AG09309 (cell line): ENCODE data around the gene MAPK1.
"Not testable (repeated sequence)": the region's sequence is repeated elsewhere in the genome, so short reads cannot be mapped to it uniquely, and the experiment has no call there.

Experiments
- DNase-seq: peaks from one replicate; pipeline ENCODE4 v3.0.0-alpha.2; 2010; ENCODE audit warnings: low read depth
- H3K4me3 ChIP-seq: 2 replicates; pipeline ENCODE4 v1.5.1; 2011; ENCODE audit warnings: mild to moderate bottlenecking, low read depth, low read length, moderate library complexity; ENCODE audit not compliant: control insufficient read depth
- CTCF ChIP-seq: IDR thresholded peaks from 2 replicates; pipeline ENCODE4 v1.5.1; 2011; ENCODE audit warnings: mild to moderate bottlenecking, low read depth, low read length, inconsistent platforms; ENCODE audit not compliant: insufficient read depth, control insufficient read depth; ENCODE audit errors: missing control alignments

Gene MAPK1

GRCh38 chr22:21850660-21851059 is 16.8 kb downstream of the MAPK1 start:
- DNase-seq, result no peak
- TF ChIP-seq CTCF, result no peak
- no peak overlapping the region for H3K4me3 ChIP-seq

GRCh38 chr22:21849489-21849888 is 18.0 kb downstream of the MAPK1 start:
- DNase-seq, result no peak
- TF ChIP-seq CTCF, result no peak

DNA sequence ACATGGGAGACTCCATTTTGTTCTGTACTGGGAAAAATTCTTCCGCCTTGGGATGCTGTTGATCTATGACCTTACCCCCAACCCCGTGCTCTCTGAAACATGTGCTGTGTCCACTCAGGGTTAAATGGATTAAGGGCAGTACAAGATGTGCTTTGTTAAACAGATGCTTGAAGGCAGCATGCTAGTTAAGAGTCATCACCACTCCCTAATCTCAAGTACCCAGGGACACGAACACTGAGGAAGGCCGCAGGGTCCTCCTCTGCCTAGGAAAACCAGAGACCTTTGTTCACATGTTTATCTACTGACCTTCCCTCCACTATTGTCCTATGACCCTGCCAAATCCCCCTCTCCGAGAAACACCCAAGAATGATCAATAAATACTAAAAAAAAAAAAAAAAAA is 19.4 kb downstream of the MAPK1 start:
- DNase-seq, H3K4me3 ChIP-seq: not testable (repeated sequence)

More at GRCh38 chr22:21849489-21849888, 18.0 kb downstream of the MAPK1 start:
- no peak overlapping the region for H3K4me3 ChIP-seq

DNA sequence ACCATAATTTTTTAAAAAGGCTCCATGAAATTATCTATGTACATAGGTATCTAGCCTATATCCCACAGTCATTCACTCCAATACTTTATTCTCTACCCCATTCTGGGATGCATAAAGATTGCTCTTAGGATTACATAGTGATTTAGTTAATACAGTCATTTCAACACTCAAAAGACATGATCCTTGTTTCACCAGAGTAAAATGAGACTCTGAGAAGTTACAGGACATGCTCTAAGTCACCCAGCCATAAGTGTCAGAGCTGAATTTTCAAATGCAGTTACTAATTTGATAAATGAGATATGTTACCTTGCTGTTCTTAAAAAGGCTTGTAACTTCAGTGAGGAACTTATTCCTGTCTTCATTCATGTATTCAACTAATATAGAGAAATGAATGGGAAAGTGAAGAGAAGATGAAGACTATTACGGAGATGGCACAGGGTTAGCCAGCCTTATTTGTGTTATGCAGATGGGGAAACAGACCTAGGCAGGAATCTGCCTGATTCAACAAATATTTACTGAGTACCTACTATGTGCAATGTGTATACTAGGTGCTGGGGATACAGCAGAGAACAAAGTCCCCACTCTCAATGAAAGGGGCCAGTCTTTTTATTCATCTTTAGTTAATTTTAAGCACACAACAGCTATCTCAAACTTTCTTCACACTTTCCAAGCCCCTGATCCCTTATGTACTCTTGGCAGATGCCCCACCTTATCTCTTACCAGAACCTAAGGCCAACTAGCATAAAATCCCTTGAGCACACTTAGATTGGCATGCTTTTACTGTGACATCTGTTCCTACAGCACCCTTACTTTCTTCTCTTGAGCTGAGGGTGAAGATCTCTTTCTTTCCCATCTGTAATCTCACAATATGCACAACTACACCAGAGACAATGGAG is 21.6 kb downstream of the MAPK1 start:
- H3K4me3 ChIP-seq, result no peak overlapping the region
- TF ChIP-seq CTCF, result no peak
- DNase-seq, result no peak

- no peak for TF ChIP-seq CTCF
- no peak for DNase-seq
- no peak overlapping the region for H3K4me3 ChIP-seq
These were observed 24.5 kb downstream of the MAPK1 start for GRCh38 chr22:21842946-21843345.

DNA sequence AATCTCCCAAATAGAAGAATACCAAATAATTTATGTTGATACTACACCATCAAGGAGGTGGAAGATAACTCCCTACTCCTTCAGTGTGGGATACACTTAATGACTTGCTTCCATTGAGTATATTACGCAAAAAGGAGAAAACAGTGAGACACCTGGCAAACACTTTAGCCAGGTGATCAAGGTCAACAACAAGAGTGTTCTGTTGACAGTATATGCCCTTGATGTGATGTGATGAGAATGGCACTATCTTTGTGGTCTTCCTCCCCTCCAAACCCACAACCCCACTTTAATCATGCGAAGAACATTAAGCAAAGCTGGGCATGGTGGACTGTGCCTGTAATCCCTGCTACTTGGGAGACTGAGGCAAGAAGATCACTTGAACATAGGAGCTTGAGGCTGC is 26.0 kb downstream of the MAPK1 start:
- no peak for DNase-seq
- no peak for TF ChIP-seq CTCF

DNA sequence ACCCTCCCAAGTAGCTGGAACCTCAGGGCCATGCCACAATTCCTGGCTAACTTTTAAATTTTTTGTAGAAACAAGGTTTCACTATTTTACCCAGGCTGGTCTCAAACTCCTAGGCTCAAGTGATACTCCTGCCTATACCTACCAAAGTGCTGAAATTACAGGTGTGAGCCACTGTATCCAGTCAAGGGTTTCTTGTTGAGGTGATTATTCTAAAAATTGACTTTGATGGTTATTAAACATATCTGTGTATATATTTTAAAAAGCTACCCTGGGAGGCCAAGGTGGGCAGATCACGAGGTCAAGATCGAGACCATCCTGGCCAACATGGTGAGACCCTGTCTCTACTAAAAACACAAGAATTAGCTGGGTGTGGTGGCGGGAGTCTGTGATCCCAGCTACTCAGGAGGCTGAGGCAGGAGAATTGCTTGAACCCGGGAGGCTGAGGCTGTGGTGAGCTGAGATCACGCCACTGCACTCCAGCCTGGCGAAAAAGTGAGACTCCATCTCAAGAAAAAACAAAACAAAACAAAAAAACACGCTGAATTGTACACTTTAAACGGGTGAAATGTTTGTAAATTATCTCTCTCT is 27.1 kb downstream of the MAPK1 start:
- no peak for TF ChIP-seq CTCF
- no peak overlapping the region for H3K4me3 ChIP-seq
- DNase-seq, result no peak

More for the DNA sequence above, 26.0 kb downstream of the MAPK1 start:
- H3K4me3 ChIP-seq, result no peak overlapping the region
